Activated CD4-positive, alpha-beta T cell treated with anti-CD3 and anti-CD28 coated beads, Interleukin-10, Interleukin-2, amounts not matched to agents 100 ng/mL and 50 ng/mL, durations not matched to agents 16 hours and 8 hours (primary cell): ENCODE measurements around the gene TK2.

Experiments
- DNase-seq: peaks from one replicate; pipeline ENCODE4 v3.0.0-alpha.2; 2020

TK2 gene

DNA sequence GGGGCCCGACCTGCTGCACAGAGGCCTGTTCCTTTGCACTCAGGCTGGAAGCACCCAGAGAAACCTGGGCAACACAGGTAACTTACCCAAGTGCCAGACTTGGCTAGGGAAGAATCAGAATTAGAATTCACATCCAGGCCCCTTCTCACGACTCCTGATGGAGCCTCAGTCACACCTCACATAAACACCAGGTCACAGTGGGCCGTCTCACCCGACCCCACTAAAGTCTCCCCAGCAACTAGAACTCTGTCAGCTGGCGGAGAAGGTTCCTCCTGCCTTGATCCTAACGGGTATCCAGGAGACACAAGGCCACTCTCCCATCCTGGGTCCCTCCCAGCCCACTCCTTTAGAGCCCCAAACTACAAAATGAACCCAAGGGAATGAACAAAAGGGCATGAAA is 6.4 kb downstream of the TK2 start:
- DNase-seq = no peak

DNA sequence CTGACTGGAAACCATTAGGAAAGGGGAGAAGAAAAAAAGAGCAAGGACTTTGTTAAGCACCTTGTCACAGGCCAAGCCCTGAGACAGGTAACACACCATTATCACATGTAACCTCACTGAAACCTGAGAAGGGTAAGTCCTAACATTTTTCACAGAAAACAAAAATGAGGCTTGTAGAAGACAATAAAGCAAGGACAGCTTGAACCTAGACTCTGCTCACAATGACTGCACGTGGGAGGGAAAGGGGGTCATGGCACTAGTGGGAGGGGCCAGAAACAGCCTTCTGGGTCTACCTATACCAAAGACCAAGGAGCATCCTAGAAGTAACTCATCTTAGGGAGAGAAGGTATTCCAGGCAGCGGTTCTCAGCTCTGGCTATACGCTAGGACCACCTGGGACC is 7.5 kb downstream of the TK2 start:
- no peak for DNase-seq

DNA sequence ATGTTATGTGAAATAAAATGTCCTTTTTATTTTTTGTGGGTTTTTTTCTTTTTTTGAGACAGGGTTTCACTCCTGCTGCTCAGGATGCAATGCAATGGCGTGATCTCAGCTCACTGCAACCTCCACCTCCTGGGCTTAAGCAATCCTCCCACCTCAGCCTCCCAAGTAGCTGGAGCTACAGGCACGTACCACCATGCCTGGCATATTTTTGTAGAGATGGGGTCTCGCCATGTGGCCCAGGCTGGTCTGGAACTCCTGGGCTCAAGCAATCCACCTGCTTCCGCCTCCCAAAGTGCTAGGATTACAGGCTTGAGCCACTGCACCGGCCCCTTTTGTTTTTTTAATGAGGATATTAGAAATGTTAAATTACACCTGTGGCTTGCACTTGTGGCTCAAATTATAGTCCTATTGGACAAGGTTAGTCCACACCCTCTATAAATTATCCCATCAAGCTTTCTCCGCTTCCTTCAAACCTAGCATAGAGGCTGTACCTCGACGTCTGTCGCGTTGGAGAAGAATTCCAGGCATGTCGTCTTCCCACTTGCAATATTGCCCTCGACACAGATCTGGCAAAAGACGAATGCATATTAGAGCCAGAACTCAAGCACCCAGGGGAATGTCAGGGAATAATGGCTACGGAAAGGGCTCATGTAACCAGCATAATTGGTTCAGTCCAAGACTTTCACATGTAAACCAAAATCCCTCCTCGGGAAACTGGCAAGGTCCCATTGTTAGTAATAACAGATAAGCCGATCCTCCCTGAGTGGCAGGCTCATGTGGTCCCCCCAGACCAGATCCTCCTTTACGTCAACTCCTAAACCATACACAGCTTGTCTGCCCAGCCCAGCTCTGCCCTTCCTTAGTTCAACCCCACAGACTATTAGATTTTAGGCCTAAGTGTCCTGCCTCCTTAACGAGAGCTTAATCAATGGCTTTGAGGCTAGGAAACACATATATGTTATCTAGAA is 8.2 kb downstream of the TK2 start:
- DNase-seq = no peak

DNA sequence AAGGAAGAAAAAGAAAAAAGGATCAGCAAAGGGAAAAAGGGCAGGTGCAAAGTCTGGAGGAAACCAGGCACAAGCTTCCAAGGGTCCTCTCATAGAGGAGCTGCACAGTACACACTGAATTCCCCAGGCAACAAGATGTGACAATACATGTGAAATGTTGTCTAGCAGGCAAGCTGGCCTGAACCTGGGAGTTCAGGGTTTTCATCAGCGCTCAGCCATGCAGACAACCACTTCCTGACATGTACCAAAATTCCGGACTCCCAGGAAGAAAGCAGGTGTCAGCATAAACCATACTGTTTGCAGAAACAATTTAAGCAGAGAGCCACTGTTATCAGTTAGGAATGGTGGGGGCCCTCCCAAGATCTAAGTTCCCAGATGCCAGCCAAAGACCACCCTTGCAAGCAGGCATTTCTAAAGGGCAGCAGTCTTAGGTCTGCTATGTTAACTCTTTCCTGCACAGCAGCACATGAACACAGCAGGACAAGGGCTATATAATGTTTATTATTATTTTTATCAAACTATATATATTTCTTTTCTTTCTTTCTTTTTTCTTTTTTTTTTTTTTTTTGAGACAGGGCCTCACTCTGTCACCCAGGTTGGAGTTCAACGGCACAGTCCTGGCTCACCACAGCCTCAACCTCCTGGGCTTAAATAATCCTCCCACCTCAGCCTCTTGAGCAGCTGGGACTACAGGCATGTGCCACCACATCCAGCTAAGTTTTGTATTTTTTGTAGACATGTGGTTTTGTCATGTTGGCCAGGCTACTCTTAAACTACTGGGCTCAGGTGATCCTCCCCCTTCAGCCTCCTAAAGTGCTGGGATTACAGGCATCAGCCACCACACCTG is 10.1 kb downstream of the TK2 start:
- DNase-seq = no peak

DNA sequence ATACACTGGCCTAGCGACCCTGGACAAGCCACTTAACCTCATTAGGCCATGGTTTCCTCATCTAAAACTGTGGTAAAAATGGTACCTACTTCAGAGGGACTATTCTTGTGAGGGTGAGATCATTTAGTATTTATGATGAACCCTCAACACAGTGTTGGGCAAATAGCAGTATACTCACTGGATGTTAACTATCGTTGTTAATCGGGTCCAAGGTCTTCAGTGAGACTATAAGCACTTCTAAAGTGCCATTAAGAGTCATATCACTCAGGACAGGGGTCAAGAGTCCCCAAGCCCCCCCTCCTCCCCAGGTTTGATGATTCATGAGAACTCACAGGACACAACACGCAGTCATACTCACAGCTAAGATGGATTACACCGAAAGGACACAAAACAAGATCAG is 11.0 kb downstream of the TK2 start:
- DNase-seq = no peak

DNA sequence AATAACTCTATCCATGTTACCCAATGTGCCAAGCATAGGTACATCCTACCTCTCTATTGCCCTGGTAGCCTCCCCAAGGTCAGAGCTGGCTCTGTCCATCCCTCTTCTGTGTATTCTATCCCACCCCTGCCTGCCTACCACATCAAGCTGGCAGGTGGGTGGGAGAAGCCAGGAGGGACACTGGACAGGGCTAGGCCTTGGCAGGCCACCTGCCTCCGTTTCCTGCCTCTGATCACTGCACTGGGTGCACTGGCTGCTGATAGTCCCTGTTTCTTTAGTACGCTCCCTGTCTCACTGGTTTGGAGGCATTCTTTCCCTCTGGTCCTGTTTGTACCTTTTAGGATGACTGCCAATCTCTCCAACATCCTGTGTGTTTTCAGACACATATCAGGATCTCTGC is 12.7 kb downstream of the TK2 start:
- no peak for DNase-seq

DNA sequence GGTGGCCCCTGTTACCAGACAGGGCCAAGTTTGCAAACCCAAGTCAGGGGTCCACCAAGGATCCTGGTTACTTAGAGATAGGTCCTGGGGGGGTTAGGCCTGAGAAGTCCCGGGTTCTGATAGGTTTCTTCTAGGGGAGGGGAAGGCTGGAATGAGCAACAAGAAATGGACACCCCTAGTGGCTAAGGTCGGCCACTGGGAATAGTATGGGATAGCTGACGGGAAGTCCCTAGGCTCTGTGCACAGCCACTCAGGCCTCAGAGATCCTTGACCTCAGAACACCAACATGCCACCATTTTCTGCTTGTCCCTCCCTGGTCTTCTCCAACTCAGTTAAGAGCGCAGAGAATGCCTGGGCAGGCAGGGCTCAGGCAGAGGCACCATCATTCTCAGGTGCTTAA is 13.4 kb downstream of the TK2 start:
- no peak for DNase-seq

DNA sequence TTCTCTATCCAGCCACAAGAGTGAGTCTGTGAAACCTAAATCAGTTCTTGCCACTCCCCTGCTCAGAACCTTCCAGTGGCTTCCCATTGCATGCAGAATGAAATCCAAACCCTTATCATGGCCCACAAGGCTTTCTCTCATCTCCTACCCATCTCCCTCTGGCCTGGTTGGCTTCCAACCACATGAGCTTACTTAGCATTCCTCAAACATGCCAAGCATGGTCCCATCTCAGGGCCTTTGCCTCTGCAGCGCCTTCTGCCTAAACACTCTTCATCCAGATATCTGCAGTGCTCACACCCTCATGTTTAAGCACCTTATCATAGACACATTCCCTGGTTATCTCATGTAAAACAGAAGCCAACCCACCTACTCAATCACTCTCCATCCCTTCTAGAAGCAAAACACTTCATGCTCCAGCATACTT is 15.5 kb downstream of the TK2 start:
- DNase-seq = no peak

DNA sequence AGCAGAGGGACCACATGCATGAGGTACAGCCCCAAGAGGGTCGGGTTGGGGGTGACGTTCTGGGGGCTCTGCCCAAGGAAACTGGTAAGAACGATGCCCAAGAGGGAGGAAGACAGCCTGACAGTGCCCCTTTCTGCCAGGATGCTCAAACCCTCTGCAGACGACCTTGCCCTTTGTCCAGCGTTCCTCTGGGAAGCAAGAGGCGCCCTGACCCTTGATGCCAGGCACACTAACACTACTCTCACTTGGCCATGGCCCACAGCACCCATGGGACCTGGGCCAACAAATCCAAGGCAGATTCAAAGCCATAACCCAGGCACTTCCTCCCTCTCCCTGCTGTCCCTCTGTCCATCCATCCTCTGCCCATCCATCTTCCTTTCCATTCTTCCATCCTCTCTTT is 20.4 kb downstream of the TK2 start:
- DNase-seq = no peak

DNA sequence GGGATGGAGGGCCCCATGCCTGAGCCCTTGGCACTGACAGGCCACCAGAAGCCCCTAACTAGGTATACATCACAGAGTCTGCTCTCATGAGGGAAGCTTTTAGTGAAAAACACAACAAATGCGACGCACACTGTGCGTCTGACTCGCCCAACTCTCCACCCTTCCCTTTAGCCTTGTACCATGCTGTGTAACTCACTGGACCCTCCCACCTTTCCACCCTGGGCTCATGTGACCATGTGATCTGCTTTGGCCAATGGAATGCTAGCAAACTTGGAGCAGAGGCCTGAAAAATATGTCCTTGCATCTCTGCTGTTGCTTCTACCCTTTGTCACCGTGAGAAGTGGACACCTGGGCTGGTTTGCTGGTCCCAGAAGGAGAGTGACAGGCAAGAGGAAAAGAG is 21.6 kb downstream of the TK2 start:
- DNase-seq = no peak

DNA sequence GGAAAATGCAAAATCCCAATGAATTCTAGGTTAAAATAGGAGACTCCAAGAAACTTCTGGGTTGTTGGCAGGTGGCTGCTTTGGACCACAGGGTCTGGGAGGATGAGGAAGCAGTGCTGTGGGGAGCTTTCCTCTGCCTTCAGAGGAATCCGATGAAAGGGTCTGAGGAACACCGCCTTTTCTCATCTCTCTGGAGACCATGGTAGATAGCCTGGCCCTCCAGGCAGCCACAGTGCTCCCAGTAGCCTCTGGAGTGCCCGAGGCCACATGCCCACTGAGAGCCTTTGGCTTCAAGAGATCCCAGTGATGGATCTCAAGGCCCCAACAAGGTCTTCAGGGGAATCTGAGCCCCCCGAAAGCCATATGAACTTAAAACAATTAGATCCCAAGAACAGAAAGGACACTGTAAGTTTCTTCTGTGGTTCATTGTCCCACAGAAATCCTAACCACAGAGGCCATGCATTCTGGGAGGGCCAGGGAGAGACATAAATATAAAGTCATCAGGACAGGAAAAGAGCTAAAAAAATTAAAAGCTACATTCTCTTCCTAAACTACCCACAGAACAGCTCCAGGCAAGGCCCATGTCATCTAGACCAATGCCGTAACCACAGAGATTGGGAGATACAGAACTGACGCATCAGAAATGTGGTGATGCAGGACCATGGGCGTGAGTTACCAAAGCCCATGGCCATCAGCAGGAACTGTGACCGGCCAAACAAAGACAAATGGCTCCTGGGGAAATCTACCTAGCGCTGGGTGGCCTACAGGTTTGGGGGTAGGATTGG is 24.3 kb downstream of the TK2 start:
- peak; percentile 53 for DNase-seq

DNA sequence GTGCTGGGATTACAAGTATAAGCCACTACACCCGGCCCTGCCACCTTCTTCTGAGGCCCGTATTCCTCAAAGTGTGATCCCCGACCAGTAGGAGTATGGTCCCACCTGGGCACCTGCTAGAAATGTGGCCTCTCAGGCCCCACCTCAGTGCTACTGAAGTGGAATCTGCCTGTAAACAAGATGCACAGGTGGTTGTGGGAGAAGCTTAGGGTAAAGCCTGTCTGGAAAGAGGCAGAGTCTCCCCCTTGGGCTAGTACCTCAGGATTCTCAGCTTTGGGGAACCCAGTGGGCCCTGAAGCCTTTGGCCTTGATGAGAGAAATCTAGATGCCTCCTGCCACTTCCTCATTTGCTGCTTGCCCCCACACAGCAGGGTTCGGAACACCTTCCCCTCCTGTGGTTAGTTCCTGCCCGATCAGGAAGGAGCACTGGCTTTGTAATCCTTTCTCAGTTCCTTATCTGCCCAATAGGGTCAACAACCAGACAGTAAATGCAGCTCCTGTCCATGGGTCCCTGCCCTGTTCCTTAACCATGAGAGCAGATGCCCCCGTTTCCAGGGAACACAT is 25.2 kb downstream of the TK2 start:
- DNase-seq = peak; percentile 69

DNA sequence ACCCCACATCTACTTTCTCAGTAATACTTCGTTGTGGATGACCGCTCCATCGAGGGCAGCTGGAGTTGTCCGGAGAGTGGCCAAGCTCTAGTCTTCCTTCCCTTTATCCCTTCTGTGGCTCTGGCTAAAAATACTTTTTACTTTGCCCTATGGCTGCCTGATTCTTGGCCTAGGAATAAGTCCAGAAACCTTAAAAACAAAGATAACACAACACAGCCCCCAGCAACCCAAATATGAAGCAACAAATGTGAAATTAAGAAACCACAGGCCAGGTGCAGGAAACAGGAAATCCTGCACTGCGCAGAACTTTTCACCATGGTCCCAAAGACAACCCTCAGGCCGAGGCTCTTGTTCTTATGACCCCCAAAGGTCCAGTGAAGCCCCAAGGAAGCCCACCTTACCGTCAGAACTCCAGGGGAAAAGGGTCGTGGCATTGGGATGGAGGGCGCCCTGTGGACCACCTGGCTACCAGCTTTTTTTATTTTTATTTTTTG is 26.0 kb downstream of the TK2 start:
- peak; percentile 79 for DNase-seq

DNA sequence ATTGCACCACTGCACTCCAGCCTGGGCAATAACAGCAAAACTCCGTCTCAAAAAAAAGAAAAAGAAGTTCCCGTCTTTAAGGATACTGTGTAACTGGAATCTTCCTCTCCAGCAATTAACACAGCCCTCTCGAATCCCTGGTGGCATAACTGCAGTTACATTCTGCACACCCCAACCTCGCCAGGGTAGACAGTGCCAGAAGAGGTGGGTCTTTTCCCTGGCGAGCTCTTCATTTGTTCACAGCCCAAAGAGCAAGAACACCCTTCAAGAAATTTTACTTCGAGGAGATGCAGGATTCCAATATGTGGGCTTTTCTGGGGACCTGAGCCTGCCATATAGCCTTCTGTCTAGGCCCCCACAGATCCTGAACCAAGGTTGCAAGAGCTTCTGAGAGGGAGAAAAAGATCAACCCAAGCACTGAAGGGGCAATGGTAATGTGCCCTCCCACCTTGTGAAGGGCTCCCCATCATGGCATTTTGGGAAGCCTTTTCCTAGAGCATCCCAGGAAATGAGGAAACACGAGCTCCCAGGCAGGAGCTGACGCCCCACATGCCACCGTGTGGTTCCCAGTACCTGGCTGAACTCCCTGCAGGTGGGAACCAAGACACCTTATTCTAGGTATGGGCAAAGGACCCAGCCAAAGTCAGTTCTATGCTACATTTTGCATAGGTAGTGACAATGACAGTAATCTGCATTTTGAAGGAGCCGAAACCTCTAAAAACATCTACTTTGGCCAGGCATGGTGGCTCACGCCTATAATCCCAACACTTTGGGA is 26.9 kb downstream of the TK2 start:
- no peak for DNase-seq

DNA sequence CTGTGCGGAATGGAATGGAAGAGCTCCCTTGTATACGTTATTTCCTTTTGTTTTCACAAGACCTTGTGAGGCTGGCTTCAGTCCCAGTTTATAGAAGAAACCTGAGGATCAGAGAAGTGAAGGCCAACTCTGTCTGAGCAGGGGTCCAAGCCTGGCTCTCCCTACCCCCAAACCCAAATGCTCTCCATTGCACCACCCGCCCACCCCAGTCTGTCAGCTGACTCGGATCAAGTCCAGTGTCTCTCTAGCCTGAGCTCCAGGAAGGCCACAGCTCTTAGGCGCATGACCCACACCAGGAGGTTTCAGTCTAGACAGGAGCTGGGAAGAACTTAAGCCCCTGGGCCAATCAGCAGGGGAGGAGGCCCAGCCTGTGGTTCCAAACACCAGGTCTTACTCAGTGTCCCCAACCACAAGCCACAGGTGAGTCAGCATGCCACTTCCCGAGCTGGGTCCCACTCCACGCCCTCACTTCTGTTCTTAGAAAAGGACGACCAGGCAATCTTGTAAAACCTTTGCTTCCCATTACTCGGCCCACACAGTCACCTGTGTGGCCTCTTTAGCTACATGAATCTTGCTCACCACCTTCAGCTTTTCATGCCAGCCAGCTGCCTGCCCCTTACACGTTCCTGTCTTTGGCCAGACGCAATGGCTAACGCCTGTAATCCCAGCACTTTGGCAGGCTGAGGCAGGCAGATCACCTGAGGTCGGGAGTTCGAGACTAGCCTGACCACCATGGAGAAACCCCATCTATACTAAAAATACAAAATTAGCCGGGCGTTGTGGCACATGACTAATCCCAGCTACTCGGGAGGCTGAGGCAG is 27.8 kb downstream of the TK2 start:
- DNase-seq = peak; percentile 99

DNA sequence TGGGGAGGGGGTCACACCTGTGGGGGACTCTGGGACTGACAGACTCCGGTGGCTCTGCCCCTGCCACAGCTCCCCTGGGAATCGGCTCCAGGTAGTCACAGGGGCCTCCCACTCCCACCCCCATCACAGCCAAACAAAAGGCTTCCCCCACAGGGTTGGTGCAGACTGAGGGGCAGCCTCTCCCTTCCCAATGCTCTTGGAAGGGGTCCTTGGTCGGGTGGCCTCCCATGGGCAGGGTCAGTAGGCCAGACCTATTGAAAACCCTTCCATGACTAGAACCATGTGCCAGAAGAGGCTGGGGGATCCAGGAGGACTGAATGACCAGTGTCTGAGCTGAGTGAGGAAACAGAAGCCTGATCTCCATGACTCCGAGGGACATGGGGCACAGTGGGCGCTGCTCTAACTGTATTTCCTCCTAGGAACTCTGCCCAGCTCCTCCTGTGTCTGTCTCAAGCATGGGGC is 28.6 kb downstream of the TK2 start:
- no peak for DNase-seq

DNA sequence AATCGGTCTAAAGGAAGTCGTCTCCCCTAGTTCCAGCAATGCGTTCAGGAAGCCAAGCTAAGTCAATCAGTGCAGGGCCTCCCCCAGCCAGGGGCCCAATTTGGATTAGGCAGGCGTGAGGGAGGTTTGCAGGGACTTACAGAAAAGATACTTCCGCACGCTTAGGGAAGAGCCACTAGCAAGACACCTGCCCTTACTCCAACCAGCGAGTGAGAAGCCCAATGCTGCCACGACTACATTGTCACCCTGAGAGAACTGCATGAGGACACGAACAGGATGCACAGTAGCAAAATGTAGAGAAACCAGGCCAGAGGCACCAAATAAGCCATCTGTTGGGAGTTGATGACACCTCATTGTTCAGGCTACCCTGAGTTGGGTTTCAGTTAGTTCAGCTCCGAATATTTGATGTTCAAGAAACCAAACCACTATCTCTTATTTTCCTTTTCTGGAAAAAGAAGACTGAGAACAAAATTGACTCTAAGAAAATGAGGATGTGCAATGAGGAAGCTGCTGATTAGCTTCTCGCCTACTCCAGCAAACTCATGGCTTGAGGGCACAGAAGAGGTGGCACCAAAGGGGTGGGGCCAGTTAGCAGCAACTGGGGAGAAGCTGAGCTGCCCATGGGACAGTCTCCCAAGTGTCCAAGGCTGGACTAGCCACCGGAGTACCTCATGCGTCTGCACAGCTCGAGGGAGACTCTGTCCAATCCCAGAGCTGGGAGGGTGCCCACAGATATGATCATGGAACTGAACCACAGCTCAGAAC is 29.3 kb downstream of the TK2 start:
- DNase-seq = peak; percentile 39

DNA sequence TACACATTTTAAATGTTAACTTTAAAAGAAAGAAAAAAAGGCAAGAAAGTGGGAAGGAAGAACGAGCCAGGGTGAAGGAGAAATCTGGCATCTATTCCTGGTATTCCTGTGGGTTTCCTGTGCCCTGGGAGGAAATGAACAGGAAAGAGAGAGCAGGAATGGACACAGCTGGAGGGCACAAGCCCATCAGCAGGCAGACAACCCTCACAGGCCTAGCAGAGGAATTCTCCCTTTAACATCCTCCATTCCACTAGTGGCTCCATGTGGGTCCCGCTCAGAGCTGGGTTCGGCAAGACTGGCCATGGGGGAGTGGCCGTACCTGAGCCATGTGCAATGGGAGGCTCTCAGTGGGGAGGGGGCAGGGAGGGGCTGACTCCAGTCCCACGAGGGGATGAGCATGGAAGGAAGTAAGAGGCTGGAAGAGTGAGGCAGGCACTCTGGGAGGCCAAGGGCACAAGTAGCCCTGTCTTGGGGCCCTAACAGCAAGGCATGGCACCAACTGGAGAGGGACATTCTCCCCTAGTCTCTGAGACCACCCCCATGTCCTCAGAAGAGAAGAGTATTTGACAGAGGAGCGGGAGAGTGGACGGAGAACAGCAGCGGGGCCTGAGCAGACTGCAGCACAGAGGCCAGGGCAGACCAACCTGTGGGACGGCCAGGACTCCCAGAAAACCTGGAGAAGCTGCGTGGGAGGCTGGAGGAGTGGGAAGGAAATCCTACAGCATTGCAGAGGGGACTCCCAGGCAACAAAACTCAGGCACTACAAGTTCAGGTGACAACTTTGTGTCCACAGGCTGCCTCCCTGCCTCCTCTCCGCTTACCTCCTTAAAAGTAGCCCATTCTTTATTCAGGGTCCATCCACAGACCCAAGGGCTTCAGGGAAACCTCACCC is 30.2 kb downstream of the TK2 start:
- no peak for DNase-seq
